H4 (cell line): Measurements from ENCODE around the gene AIMP1. TPM values are rescaled to one million over a fixed set of nuclear protein-coding genes. Genes with fewer than 3 reads are reported as not detected.
"Not testable (repeated sequence)": the region's sequence is repeated elsewhere in the genome, so short reads cannot be mapped to it uniquely, and the experiment has no call there.

Experiments
- DNase-seq: peaks from one replicate; pipeline ENCODE4 v3.0.0-alpha.2; 2015; ENCODE audit warnings: low spot score
- total RNA-seq: library from RNA; depleted of rRNA; stranded (reverse); fragments of >200 nt; shearing (Covaris generic); gene quantifications from 2 replicates; pipeline ENCODE4 v1.2.3, GENCODE V29; 2014

The AIMP1 gene
- total RNA-seq, 1 experiment from 2014 or later: 50.0 TPM

DNA sequence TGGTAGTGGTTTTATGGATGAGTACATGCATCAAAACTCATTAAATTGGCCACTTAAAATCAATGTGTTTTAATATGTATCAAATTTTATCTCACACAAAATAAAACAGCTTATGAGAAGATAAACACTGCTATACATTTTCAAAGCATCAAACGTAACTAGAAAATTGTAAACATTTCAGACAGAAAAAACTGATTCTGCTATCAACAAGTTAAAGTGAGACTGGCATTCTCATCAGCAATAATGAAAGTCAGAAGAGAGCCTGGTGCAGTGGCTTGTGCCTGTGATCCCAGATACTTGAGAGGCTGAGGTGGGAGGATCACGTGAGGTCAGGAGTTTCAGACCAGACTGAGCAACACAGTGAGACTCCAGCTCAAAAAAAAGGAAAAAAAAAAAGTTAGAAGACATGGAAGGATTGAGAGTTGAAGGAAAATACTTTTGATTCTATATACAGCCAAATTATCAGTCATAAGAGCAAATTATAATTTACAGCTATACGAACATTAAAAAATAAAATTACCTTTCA, 3.3 kb upstream of the AIMP1 start:
- no peak for DNase-seq

- DNase-seq: no peak
Measured at GRCh38 chr4:106314960-106315359, 1.4 kb upstream of the AIMP1 start.

DNA sequence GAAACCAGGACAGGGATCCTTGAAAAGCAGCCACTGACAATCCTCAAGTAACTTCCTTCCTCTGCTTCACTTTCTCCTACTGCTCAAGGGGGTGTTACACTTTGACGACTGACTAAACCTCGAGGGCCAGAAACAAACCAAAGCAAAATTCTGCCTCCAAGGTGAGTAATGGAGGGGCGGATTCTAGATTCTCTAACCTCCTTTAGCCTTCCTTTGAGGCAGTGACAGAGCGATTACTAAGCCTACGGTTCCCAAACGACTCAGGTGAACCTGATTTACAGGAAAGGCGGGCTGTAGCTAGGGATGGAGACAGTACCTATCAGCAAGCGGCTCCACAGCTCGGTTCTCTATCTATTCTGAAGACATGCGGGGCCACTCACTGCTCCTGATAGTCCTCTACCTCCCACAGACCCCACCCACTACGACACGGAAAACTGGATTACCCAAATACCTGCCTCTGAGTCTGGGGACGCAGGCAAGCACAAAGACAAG, 828 bp upstream of the AIMP1 start:
- peak; percentile 3 for DNase-seq

DNA sequence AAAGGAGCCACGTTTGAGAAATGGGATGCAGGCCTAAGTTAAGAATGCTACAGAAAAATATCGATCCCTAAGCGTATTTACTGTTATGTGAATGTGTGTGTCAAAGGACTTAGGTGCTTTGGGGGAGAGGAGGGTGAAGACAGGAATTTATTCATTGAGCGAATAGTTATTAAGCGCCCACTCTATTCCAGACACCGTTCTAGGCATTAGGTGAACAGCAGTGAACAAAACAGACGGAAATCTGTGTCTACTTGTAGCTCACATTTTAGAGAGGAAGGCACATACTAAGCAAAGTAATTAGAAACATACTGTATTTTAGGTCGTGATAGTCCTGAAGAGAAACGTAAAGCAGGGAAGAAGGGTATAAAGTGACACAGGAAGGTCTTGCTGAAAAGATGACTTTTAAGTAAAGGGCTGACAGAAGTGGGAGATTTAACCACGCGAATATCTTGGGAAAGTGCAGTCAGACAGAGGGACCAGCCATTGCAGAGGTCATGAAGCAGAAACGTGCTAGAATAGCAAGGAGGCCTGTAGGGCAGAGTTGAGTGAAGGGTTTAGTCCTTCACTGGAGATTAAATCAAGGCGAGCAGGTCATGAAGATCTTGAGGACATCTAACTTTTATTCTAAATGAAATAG, 541 bp downstream of the AIMP1 start:
- peak; percentile 2 for DNase-seq

DNA sequence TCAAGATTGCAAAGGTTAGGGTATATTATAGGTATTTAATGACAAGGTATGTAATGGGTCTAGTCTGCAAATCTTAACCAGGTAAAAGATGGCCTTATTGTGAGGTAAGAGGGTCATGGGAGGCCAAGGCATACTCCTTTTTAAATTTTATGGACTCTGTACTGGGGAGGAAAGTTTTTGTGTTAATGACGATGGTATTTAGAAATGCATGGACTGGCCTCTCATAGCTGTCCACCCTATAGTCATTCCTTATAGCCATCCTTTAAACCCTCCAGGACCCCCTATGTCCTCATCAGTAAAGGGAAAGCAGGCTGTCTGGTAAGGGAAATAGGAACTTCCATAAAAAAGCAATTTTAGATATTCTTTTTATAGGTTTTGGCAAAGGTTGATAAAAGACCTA, 1.5 kb downstream of the AIMP1 start:
- DNase-seq: no peak

GRCh38 chr4:106318511-106318910, 2.2 kb downstream of the AIMP1 start:
- DNase-seq: no peak

DNA sequence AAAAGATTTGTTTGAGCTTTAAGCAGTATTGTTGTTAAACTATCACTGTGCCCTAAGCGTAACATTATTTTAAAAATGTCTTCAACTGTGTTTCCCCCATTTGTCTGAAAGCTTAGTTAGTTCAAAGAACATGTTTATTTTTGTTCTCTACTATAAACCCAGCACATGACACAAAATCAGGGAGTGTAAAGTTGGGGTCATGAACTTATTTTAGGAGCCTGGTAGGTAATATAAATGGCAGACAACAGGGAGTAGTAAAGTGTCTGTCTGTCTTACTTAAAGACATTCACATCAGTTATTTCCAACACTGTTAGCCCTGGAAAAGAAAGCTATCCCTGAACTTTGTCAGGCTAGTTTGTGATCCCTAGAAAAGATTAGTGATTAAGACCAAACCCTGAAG, 3.9 kb downstream of the AIMP1 start:
- DNase-seq: no peak

GRCh38 chr4:106321168-106321567, 4.8 kb downstream of the AIMP1 start:
- DNase-seq: not testable (repeated sequence)

DNA sequence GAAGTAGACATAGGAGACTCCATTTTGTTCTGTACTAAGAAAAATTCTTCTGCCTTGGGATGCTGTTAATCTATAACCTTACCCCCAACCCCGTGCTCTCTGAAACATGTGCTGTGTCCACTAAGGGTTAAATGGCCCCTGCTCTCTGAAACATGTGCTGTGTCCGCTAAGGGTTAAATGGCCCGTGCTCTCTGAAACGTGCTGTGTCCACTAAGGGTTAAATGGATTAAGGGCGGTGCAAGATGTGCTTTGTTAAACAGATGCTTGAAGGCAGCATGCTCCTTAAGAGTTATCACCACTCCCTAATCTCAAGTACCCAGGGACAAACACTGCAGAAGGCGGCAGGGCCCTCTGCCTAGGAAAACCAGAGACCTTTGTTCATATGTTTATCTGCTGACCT, 5.5 kb downstream of the AIMP1 start:
- not testable (repeated sequence) for DNase-seq

GRCh38 chr4:106323119-106323518, 6.8 kb downstream of the AIMP1 start:
- DNase-seq: no peak

GRCh38 chr4:106325800-106326199, 9.4 kb downstream of the AIMP1 start:
- DNase-seq: no peak

DNA sequence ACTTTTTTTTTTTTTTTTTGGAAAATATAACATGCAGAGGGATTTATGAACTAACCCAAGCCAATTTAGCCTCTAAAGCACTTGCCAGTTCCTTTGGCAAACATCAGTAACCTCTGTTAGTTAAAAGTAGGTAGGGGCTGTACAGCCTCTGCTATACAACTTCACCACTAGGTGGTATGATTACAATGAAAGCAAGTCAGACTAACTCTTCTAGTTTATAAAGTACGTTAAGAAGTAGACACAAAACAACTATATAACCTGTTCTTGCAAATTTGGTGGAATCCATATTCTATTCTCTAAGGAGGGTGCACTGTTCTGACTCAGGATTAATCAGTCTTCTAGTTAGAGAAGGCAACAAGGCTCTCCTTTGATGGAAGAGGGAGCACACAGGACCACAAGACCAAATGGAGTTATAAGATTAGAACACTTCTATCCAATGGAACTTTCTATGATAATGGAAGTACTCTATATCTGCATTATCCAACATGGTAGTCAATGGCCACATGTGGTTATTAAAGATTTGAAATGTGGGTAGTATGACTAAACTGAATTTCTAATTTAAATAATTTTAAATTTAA, 12.8 kb downstream of the AIMP1 start:
- peak; percentile 35 for DNase-seq

GRCh38 chr4:106333186-106333585, 16.8 kb downstream of the AIMP1 start:
- no peak for DNase-seq

DNA sequence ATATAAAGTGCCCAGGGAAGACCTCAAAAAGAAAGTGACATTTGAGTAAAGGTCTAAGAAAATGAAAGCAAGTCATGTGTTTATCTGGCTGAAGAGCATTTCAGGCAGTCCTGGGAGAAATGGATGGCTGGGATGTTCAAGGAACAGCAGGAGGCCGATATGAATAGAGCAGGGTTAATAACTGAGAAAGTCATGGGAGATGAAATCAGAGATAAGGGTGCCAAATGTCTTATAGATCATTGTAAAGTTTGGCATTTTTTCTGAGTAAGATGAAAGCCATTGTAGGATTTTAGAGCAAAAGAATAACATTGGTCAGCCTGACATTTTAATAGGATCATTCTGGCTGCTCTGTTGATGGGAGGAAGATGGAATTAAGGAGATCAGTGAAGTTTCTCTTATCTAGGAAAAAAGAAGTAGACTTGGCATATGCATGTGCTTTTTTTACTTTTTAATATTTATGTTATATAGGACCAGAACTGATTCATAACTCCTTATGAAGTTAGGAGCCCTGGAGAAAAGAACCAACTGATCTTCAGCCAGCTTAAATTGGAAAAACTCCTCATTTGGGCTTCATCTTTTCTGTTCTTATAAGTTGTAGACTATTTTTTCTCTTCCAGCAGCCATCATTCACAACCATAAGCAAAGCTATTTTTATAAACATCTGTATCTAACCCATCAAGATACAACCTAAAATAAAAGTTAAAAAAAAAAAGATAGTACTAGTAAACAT, 18.6 kb downstream of the AIMP1 start:
- DNase-seq: no peak

DNA sequence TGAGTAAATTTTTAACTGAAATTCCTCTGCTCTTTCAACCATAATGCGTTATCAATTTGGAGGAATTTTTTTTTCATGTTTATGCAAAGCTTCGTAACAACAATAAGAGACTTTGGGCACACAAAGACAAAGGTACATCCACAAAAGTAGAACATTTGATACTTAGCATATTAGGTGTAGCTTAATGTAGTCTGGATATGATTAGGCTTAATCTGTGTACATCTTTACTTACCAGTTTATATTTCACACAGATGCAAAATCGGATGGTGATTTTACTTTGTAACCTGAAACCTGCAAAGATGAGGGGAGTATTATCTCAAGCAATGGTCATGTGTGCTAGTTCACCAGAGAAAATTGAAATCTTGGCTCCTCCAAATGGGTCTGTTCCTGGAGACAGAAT, 20.3 kb downstream of the AIMP1 start:
- no peak for DNase-seq

- DNase-seq: no peak
Measured at GRCh38 chr4:106337916-106338315, 21.6 kb downstream of the AIMP1 start.

DNA sequence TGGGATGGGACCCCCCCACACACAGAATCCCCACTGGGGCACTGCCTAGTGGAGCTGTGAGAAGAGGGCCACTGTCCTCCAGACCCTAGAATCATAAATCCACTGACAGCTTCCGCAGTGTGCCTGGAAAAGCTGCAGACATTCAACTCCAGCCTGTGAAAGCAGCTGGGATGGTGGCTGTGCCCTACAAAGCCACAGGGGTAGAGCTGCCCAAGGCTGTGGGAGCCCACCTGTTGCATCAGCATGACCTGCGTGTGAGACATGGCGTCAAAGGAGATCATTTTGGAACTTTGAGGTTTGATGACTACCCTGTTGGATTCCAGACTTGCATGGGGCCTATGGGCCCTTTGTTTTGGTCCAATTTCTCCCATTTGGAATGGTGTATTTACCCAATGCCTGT, 22.3 kb downstream of the AIMP1 start:
- DNase-seq: no peak

DNA sequence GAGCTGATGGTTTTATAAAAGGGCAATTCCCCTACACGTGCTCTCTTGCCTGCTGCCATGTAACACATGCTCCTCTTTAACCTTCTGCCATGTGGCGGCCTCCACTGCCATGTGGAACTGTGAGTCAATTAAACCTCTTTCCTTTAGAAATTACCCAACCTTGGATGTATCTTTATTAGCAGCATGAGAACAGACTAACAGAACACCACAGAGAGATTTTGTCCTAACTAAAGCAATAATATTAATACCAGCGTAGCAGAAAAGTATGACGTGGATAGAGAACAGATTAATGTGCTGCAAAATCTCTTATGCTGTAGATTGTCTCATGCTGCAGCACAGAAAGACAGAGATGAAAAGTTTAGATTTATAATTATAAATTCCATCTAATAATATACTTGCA, 23.1 kb downstream of the AIMP1 start:
- no peak for DNase-seq

- no peak for DNase-seq
Measured at GRCh38 chr4:106340774-106341173, 24.4 kb downstream of the AIMP1 start.

- no peak for DNase-seq
Measured at GRCh38 chr4:106343865-106344646, 27.7 kb downstream of the AIMP1 start.

- DNase-seq: no peak
Measured at GRCh38 chr4:106344647-106344970, 28.3 kb downstream of the AIMP1 start.

GRCh38 chr4:106347167-106347566, 30.8 kb downstream of the AIMP1 start:
- DNase-seq: no peak
